Testis (tissue), 3 donors: ENCODE results near the gene TEX101. TPM values are rescaled to one million over a fixed set of nuclear protein-coding genes. Genes with fewer than 3 reads are reported as not detected.

ENCODE experiments used
- DNase-seq: peaks from one replicate; pipeline ENCODE4 v3.0.0-alpha.2; 2019
- H3K27ac ChIP-seq, 2 donors: fragments of 200-600 bp; sonication (generic); one replicate each; pipeline ENCODE4 v1.5.1; 2019
- H3K27me3 ChIP-seq: fragments of 200-600 bp; sonication (generic); one replicate; pipeline ENCODE4 v1.5.1; 2019
- H3K36me3 ChIP-seq: fragments of 200-600 bp; sonication (generic); one replicate; pipeline ENCODE4 v1.5.1; 2017; ENCODE audit warnings: low read depth; ENCODE audit errors: missing control alignments
- H3K4me1 ChIP-seq: fragments of 200-600 bp; sonication (generic); one replicate; pipeline ENCODE4 v1.5.1; 2019
- H3K4me3 ChIP-seq, 2 donors: fragments of 200-600 bp; sonication (generic); one replicate each; pipeline ENCODE4 v1.5.1; 2017 to 2019
- H3K9me3 ChIP-seq: fragments of 200-600 bp; sonication (generic); one replicate; pipeline ENCODE4 v1.5.1; 2017
- CTCF ChIP-seq, 3 experiments: fragments of 450-650 bp in 2 of 3; fragments of 200-600 bp in 1 of 3; sonication (generic) in 1 of 3; IDR thresholded peaks; one replicate each; pipeline ENCODE4 v1.5.1; 2016 to 2019; ENCODE audit warnings: antibody characterized with exemption in 3 of 3, mild to moderate bottlenecking in 2 of 3, moderate library complexity in 1 of 3
- POLR2A ChIP-seq: fragments of 450-650 bp; IDR thresholded peaks from one replicate; pipeline ENCODE4 v1.6.1; 2017; ENCODE audit warnings: antibody characterized with exemption, mild to moderate bottlenecking, moderate library complexity
- WGBS, 2 donors: methylation state at CpG; one replicate each; pipeline ENCODE4 v1.1.5; 2018; 5-methylcytosine and 5-hydroxymethylcytosine counted together
- intact Hi-C: fragments of 100-400 bp; cut with DNase I; formaldehyde crosslinking; loops from one replicate; pipeline ENCODE4 v1.15.1; 2023; ENCODE audit warnings: low total_unique reads
- polyA plus RNA-seq: library from polyadenylated mRNA; stranded (reverse); fragments of 350-450 nt; fragmentation: Illumina TruSeq; extraction: RNeasy Lipid Tissue Mini Kit (QIAGEN cat#74804); gene quantifications from one replicate; pipeline ENCODE4 v1.2.3, GENCODE V29; 2014; ENCODE audit warnings: low read depth, low replicate concordance; ENCODE audit not compliant: insufficient read depth
- total RNA-seq, 2 donors: library from RNA; depleted of rRNA; stranded (reverse); fragments of >200 nt; gene quantifications; one replicate each; pipeline ENCODE4 v1.2.3, GENCODE V29; 2016

The TEX101 gene
- total and polyA plus RNA-seq, 3 donors from 2014 or later, result 73.1 to 231 (median 93.3) TPM

DNA sequence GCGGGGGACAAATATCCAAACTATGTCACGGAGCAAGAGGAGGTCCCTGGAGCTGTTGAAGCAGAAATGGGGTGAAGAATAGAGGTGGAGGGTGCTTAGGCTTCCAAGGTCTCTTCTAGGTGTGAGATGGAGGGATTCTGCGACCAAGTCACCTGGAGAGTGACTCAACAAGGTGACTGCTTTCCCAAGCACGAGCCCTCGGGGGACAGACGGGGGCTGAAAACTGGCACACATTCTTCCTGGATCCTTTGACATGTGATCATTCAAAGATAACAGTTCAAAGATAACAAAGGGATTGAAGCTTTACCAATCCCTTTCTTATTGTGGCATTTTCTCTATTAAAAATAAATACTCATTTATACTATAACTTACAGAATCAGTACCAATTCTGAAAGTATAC lies 2.2 kb upstream of the TEX101 start:
- Histone ChIP-seq H3K36me3 (no peaks in the 10 kb centered on the region), H3K9me3 (no peaks in the 10 kb centered on the region), H3K27me3 (no peaks in the 10 kb centered on the region), H3K4me3 (no peak overlapping the region), H3K4me1 (no peaks in the 10 kb centered on the region), H3K27ac (no peak overlapping the region)
- 80 to 90% methylated on average over 6 of the region's 6 CpGs for WGBS, 2 donors
- DNase-seq, result no peak
- TF ChIP-seq CTCF (IDR thresholded peaks at IDR 0.05) (no peak), POLR2A (no peak)
- intact Hi-C loops, result no loop called here

DNA sequence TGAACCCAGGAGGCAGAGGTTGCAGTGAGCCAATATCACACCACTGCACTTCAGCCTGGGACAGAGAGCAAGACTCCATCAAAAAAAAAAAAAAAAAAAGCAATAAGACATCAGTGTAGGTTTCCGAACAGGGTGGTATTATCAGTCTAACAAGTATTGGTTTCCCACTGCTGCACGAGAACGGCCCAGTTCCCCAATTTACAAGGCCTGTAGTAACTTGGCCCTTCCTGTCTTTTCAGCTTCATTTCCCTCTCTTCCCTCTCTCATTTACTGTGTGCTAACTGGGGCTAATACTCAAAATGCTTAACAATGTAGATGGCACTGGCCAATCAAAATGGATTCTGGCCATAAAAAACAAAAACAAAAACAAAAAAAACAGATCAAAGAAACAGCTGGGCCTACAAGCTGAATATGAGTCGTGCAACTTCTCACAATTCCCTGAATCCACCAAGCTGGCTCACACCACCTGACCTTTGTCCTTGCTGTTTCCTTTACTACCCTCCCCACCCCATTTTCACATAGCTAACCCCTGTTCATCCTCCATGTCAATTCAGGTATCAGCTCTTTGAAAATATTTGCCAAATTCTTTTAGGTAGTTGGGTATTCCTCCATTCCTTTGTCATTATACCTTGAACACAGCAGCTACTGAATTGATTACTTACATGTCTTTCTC lies 2.4 kb downstream of the TEX101 start:
- Histone ChIP-seq H3K27ac (no peak overlapping the region), H3K4me3 (no peak overlapping the region), H3K9me3 (no peaks in the 10 kb centered on the region), H3K4me1 (no peaks in the 10 kb centered on the region), H3K36me3 (no peaks in the 10 kb centered on the region), H3K27me3 (no peaks in the 10 kb centered on the region)
- WGBS, 2 donors, result 63 to 77% methylated on average over 4 of the region's 4 CpGs
- no peak for DNase-seq
- TF ChIP-seq CTCF (IDR thresholded peaks at IDR 0.05) (no peak), POLR2A (no peak)
- intact Hi-C loops, result no loop called here

- Histone ChIP-seq H3K4me1 (no peaks in the 10 kb centered on the region), H3K9me3 (no peaks in the 10 kb centered on the region), H3K27me3 (no peaks in the 10 kb centered on the region), H3K36me3 (no peaks in the 10 kb centered on the region), H3K27ac (no peak overlapping the region), H3K4me3 (no peak overlapping the region)
- TF ChIP-seq POLR2A (no peak), CTCF (IDR thresholded peaks at IDR 0.05) (no peak)
- 84 to 86% methylated on average over 6 of the region's 6 CpGs for WGBS, 2 donors
- intact Hi-C loops, result no loop called here
- DNase-seq, result no peak
Measured at GRCh38 chr19:43420954-43421353, 6.3 kb downstream of the TEX101 start.

DNA sequence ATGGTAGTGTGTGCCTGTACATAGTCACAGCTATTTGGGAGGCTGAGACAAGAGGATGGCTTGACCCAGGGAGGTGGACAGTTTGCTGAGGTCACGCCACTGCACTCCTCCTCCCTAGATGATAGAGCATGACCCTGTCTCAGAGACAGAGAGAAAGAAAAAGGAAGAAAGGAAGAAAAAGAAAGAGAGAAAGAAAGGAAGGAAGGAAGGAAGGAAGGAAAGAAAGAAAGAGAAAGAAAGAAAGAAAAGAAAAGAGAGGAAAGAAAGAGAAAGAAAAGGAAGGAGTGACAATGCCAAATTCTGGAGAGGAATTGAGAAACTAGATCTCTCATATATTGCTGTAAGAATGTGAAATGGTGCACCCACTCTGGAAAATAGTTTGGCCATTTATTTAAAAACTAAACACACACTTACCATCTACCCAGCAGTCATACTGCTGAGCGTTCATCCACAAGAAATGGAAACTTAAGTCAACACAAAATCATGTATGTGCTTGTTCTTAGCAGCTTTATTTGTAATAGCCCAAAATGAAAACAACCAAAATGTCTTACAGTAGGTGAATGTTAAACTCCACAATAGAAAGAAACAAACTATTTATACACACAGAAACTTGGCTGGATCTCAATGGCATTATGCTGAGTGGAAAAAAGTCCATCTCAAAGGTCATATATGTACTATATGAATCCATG lies 7.5 kb downstream of the TEX101 start:
- TF ChIP-seq CTCF (IDR thresholded peaks at IDR 0.05) (no peak), POLR2A (no peak)
- H3K9me3 ChIP-seq, result no peaks in the 10 kb centered on the region
- no peak for DNase-seq
- intact Hi-C loops, result no loop called here
- H3K36me3 ChIP-seq, result no peaks in the 10 kb centered on the region
- H3K4me3 ChIP-seq, result no peak overlapping the region
- H3K4me1 ChIP-seq, result no peaks in the 10 kb centered on the region
- WGBS, 2 donors, result 79 to 85% methylated on average over 2 of the region's 2 CpGs
- no peak overlapping the region for H3K27ac ChIP-seq
- no peaks in the 10 kb centered on the region for H3K27me3 ChIP-seq

GRCh38 chr19:43422689-43423066 lies 8.0 kb downstream of the TEX101 start:
- no peaks in the 10 kb centered on the region for H3K4me1 ChIP-seq
- intact Hi-C loops, result no loop called here

More at GRCh38 chr19:43422689-43423066, 8.0 kb downstream of the TEX101 start:
- TF ChIP-seq POLR2A (no peak), CTCF (IDR thresholded peaks at IDR 0.05) (no peak)
- 84 to 88% methylated on average over 1 of the region's 1 CpG for whole genome bisulfite sequencing, 2 donors
- DNase-seq, result no peak
- H3K4me3 ChIP-seq, result no peak overlapping the region
- H3K27me3 ChIP-seq, result no peaks in the 10 kb centered on the region
- H3K27ac ChIP-seq, result no peak overlapping the region
- H3K9me3 ChIP-seq, result no peaks in the 10 kb centered on the region
- no peaks in the 10 kb centered on the region for H3K36me3 ChIP-seq
